GOT3 (cell line): Measurements from ENCODE around the gene SLC25A34.

ENCODE experiments used
- DNase-seq: peaks from one replicate; lab custom pipeline; 2025; ENCODE audit warnings: mixed read lengths; lab: John Stamatoyannopoulos, UW

Gene SLC25A34

DNA sequence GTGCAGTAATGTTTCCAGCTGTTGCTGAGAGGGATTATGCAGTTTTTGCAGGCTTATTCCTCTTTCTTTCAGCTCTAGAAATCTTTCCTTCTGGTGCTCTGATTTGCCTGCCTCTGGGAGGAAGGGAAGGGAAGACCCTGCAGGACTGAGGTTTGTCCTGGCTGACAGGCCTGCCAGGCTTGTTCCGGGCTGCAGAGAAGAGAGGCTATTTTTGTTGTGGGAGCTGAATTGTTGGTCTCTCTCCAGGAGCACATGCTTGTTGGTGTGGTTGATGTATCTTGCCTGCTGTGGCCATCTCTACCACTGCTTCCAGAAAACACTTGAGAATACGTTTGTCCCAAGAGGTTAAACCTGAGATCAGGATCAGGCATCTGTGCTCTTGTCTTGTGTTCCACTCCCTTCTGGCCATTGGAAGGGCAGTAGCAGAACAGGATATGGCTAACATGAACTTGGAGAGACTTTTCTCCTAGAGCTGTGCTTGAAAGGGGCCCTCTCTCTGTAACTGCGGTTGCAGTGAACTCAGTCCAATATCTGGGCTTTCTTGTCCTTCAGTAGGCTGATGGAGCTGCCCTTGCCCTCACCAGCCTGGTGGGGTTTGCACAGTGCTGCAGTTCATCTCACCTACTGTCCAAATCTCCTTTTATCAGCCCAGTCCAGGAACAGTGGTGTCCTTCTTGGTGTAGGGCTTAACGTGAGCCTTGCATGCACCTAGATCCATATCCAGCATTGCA lies 21.5 kb upstream of the SLC25A34 start:
- no peak for DNase-seq

DNA sequence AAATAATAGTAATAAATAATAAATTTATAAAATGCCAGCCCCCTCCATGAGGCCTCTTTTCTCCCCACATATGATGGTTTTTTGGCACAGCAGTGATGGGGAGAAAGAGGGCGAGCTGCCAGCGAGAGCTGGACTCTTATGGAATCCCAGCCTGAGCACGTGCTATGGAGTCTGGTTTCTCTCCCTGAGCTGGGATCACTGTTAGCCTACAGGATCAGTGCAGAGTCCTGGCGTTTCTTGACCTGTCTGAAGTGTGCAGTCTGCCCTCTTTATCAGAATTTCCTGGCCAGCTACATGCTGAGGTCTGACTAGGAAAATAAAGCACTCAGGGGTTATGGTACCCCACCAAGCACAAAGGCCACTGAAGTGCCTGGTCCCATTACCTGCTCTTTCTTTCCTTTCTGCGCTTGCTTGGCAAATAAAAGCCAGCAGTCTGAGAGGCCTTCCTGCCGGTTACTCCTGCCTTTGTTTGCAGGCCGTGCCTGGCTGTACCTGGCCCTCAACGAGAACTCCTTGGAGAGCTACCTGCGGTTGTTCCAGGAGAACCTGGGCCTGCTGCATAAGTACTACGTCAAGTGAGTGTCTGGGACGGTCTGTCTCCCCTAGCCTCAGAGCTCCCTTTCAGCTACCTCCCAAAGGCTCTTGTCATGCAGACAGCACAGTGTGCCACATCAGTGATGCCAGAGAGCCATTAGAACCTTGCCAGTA lies 18.5 kb upstream of the SLC25A34 start:
- no peak for DNase-seq

DNA sequence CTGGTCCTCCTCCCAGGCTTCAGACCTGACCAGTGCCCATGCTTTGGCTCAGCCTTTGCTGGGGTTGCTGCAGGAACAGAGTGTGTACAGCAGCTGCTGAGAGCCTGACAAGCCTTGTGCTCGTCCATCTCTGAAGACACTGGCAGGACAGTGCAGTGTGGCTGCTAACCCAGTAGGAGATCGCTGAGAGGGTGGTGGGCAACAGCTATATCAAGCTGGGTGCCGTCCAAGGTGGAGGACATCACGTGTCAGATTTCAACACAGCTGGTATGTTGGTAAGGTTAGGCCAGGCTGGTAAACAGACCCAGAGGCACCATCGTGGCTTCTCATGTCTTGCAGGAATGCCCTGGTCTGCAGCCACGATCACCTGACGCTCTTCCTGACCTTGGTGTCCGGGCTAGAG lies 17.9 kb upstream of the SLC25A34 start:
- no peak for DNase-seq

DNA sequence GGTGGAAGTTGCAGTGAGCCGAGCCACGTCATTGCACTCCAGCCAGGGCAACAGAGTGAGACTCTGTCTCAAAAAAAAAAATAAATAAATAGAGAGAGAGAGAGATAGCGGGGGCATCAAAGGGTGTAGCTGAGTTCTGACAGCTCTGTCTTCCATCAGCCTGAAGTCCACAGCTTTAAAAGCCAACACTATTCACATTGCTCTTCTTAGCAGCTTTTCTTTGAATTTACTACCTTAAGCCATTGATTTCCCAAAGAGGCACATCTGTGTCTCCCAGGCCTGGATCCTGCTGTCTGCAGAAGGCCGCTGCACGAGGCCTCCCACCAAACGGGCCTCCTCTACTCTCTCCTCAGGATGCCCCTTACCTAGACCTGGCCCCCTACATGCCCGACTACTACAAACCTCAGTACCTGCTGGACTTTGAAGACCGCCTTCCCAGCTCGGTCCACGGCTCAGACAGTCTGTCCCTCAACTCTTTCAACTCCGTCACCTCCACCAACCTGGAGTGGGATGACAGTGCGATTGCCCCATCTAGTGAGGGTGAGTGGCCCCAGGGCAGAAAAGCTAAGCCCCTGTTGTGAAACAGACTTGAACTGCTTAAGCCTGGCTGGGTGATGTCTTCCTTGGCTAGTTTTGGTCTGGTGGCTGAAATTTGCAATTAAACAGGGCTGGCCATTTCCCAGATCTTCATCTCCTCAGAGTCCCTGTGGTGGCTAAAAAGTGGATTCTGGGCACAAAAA lies 16.5 kb upstream of the SLC25A34 start:
- no peak for DNase-seq

DNA sequence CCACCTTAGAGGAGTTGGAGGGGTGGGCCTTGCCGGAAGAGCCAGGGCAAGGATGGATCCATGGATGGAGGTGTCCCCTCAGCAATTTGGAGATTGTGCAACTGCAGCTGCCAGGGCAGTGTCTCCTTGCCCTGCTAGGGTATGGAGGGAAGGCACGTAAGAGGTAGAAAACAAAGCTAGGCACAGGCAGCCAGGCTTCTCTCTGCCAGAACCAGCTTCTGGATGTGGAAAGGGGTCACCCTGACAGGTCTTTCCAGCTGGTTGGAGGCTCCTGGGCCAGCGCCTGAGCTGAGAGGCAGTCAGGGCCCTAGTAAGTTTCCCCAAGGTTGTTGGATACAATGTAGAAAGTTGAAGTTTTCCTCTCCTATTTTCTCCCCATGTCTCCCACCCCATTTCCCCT lies 15.2 kb upstream of the SLC25A34 start:
- no peak for DNase-seq

DNA sequence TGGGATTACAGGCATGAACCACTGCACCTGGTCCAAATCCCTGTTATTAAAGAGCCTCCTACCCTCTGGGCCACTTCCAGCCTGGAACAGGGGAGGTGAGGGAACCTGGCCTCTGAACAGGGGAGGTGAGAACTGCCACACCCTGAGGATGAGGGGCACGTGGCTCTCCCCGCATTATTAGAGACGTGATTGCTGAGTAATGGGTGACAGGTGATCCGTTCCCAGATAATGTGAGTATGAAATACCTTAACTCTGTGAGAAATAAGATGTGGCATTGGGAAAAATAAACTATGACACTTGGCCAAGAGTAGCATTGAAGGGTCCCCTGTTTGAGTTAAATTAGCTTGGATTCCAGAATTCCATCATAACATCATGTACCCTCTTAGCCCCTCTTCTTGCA lies 13.6 kb upstream of the SLC25A34 start:
- DNase-seq, result no peak

DNA sequence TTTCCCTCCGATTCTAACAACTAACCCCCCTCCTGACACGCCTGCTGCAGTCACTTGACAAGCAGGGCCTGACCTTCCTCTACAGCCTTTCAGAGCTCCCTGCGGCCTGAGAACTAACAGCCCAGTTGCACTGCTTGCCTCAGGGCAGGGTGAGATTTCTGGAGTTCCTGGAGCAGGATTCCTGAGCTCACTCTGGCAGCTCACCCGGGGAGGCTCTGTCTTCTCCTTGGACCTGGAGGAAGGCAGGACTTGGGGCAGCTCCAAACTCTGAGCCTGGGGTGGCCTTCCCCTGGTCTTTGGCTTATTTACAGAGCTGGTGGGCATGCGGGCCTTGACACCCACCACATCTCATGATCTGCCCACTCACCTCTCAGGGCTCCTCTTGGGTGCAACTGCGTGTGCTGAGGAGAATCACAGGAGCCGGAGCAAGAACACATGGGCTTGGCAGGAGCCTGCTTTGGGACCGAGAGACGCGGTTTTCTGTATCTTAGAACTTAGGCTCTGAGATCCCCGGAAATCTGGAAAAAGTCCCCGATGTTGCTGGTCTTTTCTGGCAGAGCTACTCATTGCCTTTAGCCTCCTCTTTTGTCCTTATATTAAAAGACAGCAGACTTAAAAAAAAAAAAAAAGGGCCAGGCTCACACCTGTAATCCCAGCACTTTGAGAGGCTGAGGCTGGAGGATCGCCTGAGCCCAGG lies 13.1 kb upstream of the SLC25A34 start:
- DNase-seq, result no peak

DNA sequence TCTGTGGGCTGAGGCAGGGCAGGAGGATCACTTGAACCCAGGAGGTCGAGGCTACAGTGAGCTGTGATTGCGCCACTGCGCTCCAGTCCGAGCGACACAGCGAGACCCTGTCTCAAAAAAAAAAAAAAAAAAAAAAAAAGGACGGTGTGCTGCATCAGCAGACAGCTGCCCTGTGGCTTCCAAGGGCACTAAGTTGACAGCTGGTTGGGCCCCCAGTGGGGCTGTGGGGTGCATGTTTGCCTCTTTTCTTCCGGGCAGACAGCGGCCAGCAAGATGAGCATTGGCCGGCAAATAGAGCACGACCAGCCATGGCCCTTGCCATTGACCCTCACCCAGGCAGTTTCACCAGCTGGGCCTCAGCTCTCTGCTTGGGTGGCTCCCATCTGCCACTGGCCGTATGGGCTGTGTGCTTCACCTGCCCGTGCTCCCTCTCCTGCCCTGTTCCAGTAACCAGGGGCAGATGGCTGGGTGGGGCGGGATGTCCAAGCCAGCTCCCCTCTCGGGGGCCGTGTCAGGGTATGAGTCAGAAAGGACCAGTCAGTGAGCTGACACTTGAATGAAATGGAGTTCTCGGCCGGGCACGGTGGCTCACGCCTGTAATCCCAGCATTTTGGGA lies 12.3 kb upstream of the SLC25A34 start:
- no peak for DNase-seq

DNA sequence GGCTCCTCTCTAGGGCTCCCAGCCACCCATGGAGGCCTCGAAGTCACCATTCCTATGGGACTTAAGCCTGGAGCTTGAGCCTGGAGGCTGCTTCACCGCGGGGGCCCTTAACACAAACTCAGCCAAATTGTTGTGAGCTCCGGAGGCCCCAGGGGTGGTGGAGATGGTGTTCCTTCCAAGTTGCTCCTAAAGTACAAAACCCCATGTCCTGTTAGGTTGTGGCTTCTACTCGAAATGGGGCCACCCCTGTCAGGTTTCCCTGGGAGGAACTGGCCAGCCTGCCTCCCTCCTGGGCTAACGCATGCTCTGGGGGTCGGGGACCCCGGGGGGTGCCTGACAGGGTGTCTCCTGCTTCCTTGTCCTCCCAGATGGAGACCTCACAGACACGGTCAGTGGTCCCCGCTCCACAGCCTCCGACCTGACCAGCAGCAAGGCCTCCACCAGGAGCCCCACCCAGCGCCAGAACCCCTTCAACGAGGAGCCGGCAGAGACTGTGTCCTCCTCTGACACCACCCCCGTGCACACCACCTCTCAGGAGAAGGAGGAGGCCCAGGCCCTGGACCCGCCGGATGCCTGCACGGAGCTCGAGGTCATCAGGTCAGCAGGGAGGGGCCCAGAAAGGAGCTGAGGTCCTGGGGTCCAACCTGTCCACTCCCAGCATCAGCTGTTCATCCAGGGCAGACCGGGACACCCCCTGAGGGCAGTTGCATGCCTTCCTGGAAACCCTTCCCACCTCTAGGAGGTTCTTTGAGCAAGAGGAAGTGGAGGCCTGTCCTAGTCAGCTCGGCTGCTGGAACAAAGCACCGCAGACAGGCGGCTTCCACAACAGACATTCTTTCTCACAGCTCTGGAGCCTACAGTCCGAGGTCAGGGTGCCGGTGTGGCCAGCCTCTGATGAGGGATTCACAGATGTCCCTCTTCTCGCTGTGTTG lies 10.8 kb upstream of the SLC25A34 start:
- DNase-seq, result no peak

DNA sequence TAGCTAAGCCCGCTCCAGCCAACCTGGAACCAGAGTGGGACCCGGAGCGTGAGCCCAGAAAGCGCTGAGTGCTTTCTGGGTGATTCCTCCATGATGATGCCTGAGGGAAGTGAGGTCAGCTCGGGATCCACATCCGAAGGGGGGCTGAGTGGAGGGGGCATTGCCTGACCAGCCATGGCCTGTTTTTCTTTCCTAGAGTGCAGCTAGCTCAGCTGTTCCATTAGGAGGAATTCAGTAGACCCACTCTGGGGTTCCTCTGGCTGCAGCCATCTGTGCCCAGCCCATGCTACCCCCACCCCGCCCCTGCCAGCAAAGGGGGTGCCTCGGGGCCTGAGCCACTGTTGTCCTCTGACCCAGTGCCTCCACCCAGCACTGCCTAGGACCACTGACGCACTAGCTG lies 9.6 kb upstream of the SLC25A34 start:
- no peak for DNase-seq

DNA sequence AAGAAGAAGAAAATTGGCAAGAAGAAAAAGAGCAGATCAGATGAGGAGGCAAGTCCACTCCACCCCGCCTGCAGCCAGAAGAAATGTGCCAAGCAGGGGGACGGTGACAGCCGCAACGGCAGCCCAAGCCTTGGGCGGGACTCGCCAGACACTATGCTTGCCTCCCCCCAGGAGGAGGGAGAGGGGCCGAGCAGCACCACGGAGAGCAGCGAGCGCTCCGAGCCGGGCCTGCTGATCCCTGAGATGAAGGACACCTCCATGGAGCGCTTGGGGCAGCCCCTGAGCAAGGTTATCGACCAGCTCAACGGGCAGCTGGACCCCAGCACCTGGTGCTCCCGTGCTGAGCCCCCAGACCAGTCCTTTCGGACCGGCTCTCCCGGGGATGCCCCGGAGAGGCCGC lies 9.0 kb upstream of the SLC25A34 start:
- no peak for DNase-seq

DNA sequence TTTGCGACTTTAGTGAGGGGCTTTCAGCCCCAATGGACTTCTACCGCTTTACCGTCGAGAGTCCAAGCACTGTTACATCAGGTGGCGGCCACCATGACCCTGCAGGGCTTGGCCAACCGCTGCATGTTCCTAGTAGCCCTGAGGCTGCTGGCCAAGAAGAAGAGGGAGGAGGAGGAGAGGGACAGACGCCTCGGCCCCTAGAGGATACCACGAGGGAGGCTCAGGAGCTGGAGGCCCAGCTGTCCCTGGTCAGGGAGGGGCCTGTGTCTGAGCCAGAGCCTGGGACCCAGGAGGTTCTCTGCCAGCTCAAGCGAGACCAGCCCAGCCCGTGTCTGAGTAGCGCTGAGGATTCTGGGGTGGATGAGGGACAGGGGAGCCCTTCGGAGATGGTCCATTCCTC lies 8.6 kb upstream of the SLC25A34 start:
- no peak for DNase-seq

DNA sequence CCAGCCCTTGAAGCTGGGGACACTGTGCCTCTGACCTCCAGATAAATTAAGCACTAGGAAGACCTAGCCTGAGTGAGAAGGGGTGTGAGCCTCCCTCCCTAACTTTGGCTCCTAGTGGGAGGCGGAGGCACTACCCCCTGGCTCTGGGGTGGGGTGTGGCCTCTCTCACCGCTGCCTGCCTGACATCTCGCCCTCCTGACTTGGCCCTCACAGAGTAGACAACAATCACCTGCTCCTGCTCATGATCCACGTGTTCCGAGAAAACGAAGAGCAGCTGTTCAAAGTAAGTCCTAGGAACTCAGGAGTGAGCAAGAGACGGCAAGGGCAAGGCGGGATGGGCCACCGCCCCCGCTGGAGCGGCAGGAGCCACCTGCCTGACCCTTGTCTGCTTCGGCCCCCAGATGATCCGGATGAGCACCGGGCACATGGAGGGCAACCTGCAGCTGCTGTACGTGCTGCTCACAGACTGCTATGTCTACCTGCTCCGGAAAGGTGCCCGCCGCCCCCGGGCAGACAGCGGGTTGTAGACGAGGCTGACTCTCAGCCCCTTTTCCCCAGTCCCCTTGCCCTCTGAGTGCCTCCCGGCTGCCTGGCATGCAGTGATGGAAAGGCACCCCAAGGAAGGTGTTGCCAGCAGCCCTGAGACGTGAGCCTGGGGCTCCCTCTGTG lies 8.1 kb upstream of the SLC25A34 start:
- DNase-seq, result no peak

DNA sequence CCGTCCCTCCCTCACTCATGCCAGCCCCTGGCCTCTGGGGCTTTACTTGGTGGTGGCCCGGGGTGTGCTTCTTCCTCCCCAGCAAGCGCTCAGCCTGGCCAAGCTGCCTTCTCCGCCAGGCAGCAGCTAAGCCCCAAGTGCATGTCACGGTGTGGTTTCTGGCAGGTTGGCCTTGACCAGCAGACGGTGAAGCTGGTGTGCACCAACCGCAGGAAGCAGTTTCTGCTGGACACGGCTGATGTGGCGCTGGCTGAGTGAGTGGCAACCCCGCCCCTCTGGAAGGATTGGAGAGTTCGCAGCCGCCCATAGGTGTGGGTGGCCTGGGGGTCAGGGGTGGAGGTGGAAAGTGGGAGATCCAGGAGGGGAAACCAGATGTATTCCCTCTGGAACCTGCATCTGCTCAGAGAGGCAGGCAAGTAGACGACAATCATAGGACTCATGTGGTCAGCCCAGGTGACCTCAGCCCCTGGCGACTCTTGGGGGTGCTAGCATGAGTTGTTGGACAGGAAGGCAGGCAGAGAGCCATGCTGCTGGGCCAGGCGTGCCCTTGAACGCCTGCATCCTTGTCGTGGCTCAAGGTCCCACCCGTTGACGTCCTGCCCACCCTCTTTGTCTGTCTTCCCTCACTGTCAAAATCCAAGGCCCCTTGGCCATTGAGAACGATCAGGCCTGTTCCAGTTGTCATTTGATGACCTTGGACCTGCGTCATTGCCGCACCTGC lies 7.0 kb upstream of the SLC25A34 start:
- DNase-seq, result no peak

DNA sequence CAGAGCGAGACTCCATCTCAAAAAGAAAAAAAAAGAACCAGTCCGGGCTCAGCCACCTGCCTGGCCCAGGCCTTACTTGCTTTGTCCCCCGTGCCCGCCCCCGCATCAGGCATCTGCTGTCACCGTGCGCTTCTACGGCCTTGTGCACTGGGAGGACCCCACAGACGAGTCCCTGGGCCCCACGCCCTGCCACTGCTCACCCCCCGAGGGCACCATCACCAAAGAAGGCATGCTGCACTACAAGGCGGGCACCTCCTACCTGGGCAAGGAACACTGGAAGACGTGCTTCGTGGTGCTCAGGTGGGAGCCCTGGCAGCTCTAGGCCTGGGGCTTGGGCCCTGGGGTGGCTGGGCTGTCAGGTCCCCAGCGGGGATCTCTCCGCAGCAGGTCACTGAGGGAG lies 5.6 kb upstream of the SLC25A34 start:
- DNase-seq, result no peak

DNA sequence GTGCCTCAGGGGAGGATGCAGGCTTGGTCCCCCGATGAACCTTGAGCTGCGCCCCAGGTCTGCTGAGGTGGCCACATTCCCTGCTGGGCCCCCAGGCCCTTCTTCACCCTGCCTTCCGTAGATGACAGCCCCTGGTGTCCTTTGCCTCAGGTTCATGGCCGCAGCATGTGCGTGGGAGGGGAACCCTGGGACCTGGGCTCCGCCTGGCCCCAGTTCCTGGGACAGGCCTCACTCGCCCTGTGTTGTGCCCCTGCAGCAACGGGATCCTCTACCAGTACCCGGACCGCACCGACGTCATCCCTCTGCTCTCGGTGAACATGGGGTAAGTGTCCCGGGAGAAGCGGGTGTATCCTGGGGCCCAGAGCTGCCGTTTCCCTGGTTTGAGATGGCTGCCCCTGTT lies 5.1 kb upstream of the SLC25A34 start:
- DNase-seq, result no peak

DNA sequence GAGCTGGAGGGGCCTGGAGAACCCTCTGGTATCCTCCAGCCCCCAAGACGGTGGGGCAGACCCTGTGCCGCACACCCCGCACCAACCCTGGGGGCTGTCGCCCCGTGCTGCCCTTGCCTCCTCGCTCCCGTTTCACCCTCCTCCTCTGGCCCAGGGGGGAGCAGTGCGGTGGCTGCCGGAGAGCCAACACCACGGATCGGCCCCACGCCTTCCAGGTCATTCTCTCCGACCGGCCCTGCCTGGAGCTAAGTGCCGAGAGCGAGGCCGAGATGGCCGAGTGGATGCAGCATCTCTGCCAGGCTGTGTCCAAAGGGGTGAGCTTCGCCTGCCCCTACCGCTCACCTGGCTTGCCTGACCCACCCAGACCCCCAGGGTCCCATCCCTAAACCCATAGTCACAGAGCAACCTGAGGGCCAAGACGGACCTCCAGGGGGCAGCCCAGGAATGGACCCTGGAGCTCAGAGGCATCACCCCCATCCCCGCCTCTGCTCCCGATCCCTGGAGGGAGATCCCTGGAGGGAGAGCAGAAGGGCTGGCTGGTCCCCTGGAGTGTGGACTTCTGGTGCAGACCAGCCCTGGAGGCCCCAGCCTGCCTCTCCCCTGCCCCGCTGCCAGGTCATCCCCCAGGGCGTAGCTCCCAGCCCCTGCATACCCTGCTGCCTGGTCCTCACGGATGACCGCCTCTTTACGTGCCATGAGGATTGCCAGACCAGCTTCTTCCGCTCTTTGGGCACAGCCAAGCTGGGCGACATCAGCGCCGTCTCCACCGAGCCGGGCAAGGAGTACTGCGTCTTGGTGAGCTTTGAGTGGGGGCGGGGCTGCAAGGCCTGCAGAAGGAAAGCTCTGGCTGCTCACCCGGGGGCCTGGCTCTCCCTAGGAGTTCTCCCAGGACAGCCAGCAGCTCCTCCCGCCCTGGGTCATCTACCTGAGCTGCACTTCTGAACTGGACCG lies 4.0 kb upstream of the SLC25A34 start:
- no peak for DNase-seq

DNA sequence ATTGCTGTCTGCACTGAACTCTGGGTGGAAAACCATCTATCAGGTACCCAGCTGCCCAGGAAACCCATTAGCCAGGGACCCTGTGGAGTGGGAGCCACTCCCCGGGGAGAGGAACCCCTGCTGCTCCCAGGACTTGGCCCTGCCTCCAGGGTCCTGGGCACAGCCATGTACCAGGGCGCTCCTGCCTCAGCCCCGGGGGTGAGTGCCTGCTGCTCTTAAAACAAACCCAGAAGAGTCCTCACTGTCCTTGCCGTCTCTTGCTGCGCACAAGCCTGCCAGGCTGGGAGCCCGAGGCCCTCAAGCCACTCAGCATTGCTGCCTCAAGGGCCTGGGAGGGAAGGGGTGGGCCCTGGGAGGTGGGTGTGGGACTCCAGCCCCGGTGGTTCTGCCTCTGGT lies 3.4 kb upstream of the SLC25A34 start:
- DNase-seq, result no peak
